ENCODE data around the gene PDE3A.

PDE3A gene

DNA sequence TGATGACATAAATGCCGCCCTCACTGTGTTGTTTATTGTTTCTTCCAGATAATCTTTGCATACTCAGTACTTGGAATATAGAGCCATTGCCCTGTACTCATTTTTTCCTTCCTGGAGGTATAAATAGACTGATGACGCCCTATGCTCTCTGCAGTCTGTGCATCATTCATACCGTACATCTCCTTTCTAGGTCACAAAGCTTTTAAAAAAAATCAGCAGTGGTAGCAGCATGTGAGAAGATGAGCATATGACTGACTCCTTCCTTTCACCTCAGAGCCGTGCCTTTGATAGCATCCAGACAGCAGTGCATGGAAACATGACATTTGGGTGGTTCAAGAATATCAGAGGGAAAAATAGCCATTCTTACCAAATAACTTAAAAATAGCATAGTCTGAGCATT, 77.3 kb downstream of the PDE3A start:
- H3K9me3 ChIP-seq (ENCODE audit: insufficient read depth, low read depth, low read length): no peaks in the 10 kb centered on the region
- no peaks in the 10 kb centered on the region for H3K36me3 ChIP-seq (ENCODE audit: insufficient read depth, low read depth, low read length)
- H3K4me1 ChIP-seq (ENCODE audit: insufficient read depth, low read length): peaks cover 20% of the 10 kb centered on the region; the same call in 1 of the 2 replicates
- no peak overlapping the region for H3K27ac ChIP-seq (ENCODE audit: low read length)
- H3K9ac ChIP-seq (ENCODE audit: low read depth, low read length): no peak overlapping the region
- no peak overlapping the region for H3K4me3 ChIP-seq (ENCODE audit: low read length)
- H3K27me3 ChIP-seq (ENCODE audit: insufficient read depth, low read length): no peaks in the 10 kb centered on the region

DNA sequence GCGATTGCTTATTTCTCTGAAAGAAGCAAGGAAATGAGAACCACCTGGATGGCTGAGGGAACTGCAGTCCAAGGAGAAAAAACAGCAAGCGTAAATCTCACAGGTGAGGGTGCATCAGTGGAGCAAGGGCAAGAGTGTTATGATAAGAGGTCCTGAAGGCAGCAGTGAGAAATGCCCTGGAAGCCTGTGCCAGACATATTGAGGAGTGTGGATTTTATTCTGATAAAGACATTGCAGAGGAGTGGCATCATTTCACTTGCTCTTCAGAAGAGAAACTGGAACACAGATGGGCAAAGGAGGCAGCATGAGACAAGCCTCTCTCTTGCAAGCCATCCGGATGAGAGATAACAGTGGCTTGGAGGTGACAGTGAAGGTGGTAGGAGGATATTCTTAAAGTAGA, 78.5 kb downstream of the PDE3A start:
- no peaks in the 10 kb centered on the region for H3K27me3 ChIP-seq (ENCODE audit: insufficient read depth, low read length)
- H3K4me3 ChIP-seq (ENCODE audit: low read length): no peak overlapping the region
- no peaks in the 10 kb centered on the region for H3K36me3 ChIP-seq (ENCODE audit: insufficient read depth, low read depth, low read length)
- H3K9me3 ChIP-seq (ENCODE audit: insufficient read depth, low read depth, low read length): no peaks in the 10 kb centered on the region
- no peak overlapping the region for H3K27ac ChIP-seq (ENCODE audit: low read length)
- H3K4me1 ChIP-seq (ENCODE audit: insufficient read depth, low read length): peaks cover 20% of the 10 kb centered on the region; the same call in 1 of the 2 replicates
- no peak overlapping the region for H3K9ac ChIP-seq (ENCODE audit: low read depth, low read length)

DNA sequence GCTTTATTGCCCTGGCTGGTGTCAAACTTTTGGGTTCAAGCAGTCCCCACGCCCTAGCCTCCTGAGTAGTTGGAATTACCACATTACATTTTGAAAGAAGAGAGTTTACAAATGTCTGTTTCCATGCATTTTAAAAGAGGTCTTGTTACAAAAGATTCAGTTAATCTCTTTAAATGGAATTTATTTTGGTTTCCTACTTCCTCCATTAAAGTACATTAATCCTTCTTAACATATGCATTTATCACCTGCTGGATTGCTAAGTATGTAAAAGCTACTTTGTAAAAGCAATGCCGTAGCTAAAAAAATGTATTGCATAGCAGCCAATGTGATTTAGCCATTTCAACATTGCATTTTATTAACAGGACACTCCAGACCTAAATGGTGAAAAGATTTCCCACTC, 80.4 kb downstream of the PDE3A start:
- Histone ChIP-seq H3K4me3 (ENCODE audit: low read length) (no peak overlapping the region), H3K36me3 (ENCODE audit: insufficient read depth, low read depth, low read length) (no peaks in the 10 kb centered on the region), H3K9me3 (ENCODE audit: insufficient read depth, low read depth, low read length) (no peaks in the 10 kb centered on the region), H3K9ac (ENCODE audit: low read depth, low read length) (no peak overlapping the region), H3K27me3 (ENCODE audit: insufficient read depth, low read length) (no peaks in the 10 kb centered on the region), H3K4me1 (ENCODE audit: insufficient read depth, low read length) (peaks cover 16% of the 10 kb centered on the region; the same call in 1 of the 2 replicates), H3K27ac (ENCODE audit: low read length) (no peak overlapping the region)

DNA sequence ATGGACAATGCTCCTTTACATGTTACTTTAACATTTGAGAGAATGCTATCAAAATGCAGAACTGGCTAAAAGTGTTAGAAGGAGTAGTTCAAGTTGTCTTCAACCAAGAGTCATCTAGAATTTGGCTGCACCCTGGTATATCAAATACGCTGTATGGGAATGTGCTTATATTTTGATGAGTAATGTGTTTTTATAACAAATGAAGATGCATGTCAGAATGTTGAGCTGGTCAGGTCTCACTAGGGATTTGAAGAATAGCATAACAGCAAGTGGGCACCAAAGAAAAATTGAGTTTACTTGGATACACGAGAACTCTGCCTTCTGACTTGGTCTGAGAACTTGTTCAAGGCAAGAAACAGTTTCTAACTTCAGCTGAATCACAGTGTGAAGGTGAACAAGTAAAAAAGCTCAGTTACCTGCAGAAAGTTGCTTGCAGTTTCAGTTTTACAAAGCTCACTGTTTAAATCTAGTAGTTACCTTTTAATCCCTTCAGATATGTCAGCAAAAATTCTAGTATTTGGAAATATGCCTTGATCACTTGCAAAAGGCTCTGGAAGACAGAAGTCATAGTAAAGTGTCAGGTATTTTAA, 82.3 kb downstream of the PDE3A start:
- no peaks in the 10 kb centered on the region for H3K36me3 ChIP-seq (ENCODE audit: insufficient read depth, low read depth, low read length)
- H3K27me3 ChIP-seq (ENCODE audit: insufficient read depth, low read length): no peaks in the 10 kb centered on the region
- H3K27ac ChIP-seq (ENCODE audit: low read length): no peak overlapping the region
- H3K4me3 ChIP-seq (ENCODE audit: low read length): no peak overlapping the region
- peaks cover 10% of the 10 kb centered on the region; the same call in 1 of the 2 replicates for H3K4me1 ChIP-seq (ENCODE audit: insufficient read depth, low read length)
- no peak overlapping the region for H3K9ac ChIP-seq (ENCODE audit: low read depth, low read length)
- no peaks in the 10 kb centered on the region for H3K9me3 ChIP-seq (ENCODE audit: insufficient read depth, low read depth, low read length)

DNA sequence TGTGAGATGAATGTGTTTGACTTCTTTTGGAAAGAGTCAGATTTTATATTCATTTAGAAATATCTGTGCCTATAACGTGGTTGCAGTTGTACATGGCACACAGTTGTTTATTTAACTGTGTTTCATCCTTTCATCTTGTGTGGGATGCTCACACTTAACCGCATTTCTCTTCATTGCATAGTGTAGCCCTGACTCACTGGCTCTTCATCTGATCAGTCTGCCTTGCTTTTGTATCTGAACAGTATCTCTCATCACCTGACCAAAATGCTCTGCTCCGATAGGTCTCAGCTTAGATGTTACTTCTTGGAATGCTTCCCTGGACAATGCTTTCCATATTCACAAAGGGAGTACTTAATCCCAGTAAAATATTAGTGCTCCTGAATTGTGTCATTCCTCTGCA, 83.4 kb downstream of the PDE3A start:
- no peak overlapping the region for H3K27ac ChIP-seq (ENCODE audit: low read length)
- no peaks in the 10 kb centered on the region for H3K9me3 ChIP-seq (ENCODE audit: insufficient read depth, low read depth, low read length)
- no peak overlapping the region for H3K9ac ChIP-seq (ENCODE audit: low read depth, low read length)
- no peaks in the 10 kb centered on the region for H3K27me3 ChIP-seq (ENCODE audit: insufficient read depth, low read length)
- no peak overlapping the region for H3K4me3 ChIP-seq (ENCODE audit: low read length)
- H3K4me1 ChIP-seq (ENCODE audit: insufficient read depth, low read length): peaks cover 11% of the 10 kb centered on the region; the same call in 1 of the 2 replicates
- no peaks in the 10 kb centered on the region for H3K36me3 ChIP-seq (ENCODE audit: insufficient read depth, low read depth, low read length)

DNA sequence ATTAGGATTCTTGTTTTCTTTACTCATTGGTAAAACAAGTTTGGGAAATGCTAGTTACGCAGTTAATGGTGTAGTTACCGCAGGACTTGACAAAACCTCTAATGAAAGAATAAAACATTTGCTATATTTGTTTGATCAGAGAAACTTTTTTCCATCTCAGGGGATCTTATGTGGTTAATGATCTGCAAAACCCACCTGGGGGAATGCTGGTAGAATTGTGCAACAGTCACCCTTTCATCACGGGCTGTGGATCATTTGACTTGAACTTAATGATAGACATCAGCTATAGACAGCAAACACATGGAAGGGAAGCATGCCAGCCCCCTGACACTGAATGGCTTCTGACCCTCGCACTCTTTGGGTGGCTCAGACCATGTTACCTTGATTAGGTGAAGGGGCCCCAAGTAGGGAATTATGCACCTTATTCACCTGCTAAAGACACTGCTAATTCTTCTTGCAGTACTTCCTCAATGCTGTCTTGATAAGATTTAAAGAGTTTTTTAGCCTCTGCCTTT, 84.2 kb downstream of the PDE3A start:
- Histone ChIP-seq H3K27ac (ENCODE audit: low read length) (no peak overlapping the region), H3K4me1 (ENCODE audit: insufficient read depth, low read length) (peaks cover 11% of the 10 kb centered on the region; the same call in 1 of the 2 replicates), H3K36me3 (ENCODE audit: insufficient read depth, low read depth, low read length) (no peaks in the 10 kb centered on the region), H3K27me3 (ENCODE audit: insufficient read depth, low read length) (no peaks in the 10 kb centered on the region), H3K4me3 (ENCODE audit: low read length) (no peak overlapping the region), H3K9me3 (ENCODE audit: insufficient read depth, low read depth, low read length) (no peaks in the 10 kb centered on the region), H3K9ac (ENCODE audit: low read depth, low read length) (no peak overlapping the region)

DNA sequence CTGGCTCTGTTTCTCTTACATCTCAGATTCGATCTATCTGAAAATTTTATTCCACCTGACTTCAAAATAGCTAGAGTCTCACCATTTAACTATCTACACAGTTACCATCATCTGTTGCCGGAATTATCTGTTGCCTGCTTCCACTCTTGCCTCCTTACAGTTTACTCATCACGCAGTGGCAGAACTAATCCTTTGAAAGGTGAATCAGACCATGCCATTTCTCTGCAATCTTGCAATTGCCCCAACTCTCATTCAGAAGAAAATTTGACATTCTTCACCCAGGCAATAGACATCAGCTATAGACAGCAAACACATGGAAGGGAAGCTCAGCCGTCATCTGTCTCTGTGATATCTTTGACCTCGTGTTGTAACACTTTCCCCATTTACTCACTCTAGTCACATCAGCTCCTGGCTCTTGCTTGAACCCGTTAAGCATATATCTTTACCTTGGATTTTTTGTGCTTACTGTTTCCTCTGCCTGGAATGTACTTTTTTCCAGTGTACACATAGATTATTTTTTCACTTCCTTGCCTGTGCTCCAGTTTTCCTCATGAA, 85.5 kb downstream of the PDE3A start:
- H3K27me3 ChIP-seq (ENCODE audit: insufficient read depth, low read length): no peaks in the 10 kb centered on the region
- H3K9me3 ChIP-seq (ENCODE audit: insufficient read depth, low read depth, low read length): no peaks in the 10 kb centered on the region
- H3K27ac ChIP-seq (ENCODE audit: low read length): no peak overlapping the region
- H3K4me1 ChIP-seq (ENCODE audit: insufficient read depth, low read length): peaks cover 10% of the 10 kb centered on the region; the same call in 1 of the 2 replicates
- no peaks in the 10 kb centered on the region for H3K36me3 ChIP-seq (ENCODE audit: insufficient read depth, low read depth, low read length)
- H3K9ac ChIP-seq (ENCODE audit: low read depth, low read length): no peak overlapping the region
- H3K4me3 ChIP-seq (ENCODE audit: low read length): no peak overlapping the region

DNA sequence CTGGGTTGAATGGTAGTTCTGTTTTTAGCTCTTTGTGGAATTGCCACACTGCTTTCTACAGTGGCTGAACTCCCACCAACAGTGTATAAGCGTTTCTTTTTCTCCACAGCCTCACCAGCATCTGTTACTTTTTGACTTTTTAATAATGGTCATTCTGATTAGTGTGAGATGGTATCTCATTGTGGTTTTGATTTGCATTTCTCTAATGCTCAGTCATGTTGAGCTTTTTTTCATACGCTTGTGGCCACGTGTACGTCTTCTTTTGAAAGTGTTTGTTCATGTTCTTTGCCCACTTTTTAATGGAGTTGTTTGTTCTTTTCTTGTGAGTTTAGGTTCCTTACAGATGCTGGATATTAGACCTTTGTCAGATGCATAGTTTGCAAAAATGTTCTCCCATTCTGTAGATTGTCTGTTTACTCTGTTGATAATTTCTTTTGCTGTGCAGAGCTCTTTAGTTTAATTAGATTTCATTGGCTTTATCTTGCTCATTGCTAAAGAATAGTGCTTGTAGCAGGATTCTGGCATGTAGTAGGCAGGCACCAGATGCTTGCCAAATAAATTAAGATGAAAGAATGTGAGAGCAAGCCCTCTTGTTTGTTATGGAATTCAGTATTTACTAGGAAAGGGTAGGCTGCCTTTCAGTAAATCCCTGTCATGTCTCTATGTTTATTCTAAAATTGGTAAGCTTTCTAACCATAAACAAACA, 86.8 kb downstream of the PDE3A start:
- no peak overlapping the region for H3K27ac ChIP-seq (ENCODE audit: low read length)
- H3K27me3 ChIP-seq (ENCODE audit: insufficient read depth, low read length): no peaks in the 10 kb centered on the region
- H3K4me1 ChIP-seq (ENCODE audit: insufficient read depth, low read length): peaks cover 2% of the 10 kb centered on the region; the same call in 1 of the 2 replicates
- H3K36me3 ChIP-seq (ENCODE audit: insufficient read depth, low read depth, low read length): no peaks in the 10 kb centered on the region
- no peak overlapping the region for H3K4me3 ChIP-seq (ENCODE audit: low read length)
- no peaks in the 10 kb centered on the region for H3K9me3 ChIP-seq (ENCODE audit: insufficient read depth, low read depth, low read length)
- H3K9ac ChIP-seq (ENCODE audit: low read depth, low read length): no peak overlapping the region

DNA sequence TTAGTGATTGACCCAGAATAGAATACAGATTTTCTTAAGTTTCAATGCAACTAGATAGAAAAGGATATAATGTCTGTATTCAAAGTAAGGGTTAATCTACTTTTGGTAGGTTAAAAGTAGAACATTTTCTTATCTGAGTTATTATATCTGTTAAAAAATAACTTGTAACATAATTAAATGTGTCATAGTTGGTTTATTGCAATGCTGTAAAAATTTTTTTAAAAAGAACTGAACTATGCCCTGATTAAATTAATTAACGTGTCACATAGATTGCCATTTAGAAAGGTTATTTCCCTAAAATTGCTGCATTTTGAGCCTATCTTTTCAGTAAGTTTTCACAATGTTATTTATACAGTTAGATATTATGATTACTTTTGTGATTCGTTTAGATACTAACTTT, 89.2 kb downstream of the PDE3A start:
- H3K27me3 ChIP-seq (ENCODE audit: insufficient read depth, low read length): no peaks in the 10 kb centered on the region
- H3K9ac ChIP-seq (ENCODE audit: low read depth, low read length): no peak overlapping the region
- H3K27ac ChIP-seq (ENCODE audit: low read length): no peak overlapping the region
- H3K9me3 ChIP-seq (ENCODE audit: insufficient read depth, low read depth, low read length): no peaks in the 10 kb centered on the region
- no peak overlapping the region for H3K4me3 ChIP-seq (ENCODE audit: low read length)
- H3K4me1 ChIP-seq (ENCODE audit: insufficient read depth, low read length): peaks cover 2% of the 10 kb centered on the region; the same call in 1 of the 2 replicates
- H3K36me3 ChIP-seq (ENCODE audit: insufficient read depth, low read depth, low read length): no peaks in the 10 kb centered on the region

DNA sequence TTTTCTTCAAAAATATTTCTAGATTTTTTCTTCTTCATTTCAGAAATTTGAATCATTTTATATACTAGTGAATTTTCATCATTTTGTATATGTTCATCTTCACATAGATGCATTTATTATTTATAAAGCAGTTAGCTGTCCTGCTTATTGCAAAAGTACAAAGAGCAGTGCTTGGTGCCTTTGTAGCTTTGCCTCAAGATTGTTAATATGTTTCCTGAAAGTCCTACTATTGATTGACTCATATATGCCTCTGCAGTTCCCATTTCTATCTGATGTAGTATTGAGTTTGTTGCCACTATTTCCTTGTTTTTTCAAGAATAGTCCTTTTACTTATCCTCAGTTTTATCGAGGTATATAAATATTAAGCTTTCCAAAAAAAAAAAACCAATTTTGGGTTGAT, 89.7 kb downstream of the PDE3A start:
- Histone ChIP-seq H3K4me1 (ENCODE audit: insufficient read depth, low read length) (peaks cover 2% of the 10 kb centered on the region; the same call in 1 of the 2 replicates), H3K4me3 (ENCODE audit: low read length) (no peak overlapping the region), H3K27ac (ENCODE audit: low read length) (no peak overlapping the region), H3K27me3 (ENCODE audit: insufficient read depth, low read length) (no peaks in the 10 kb centered on the region), H3K36me3 (ENCODE audit: insufficient read depth, low read depth, low read length) (no peaks in the 10 kb centered on the region), H3K9ac (ENCODE audit: low read depth, low read length) (no peak overlapping the region), H3K9me3 (ENCODE audit: insufficient read depth, low read depth, low read length) (no peaks in the 10 kb centered on the region)

DNA sequence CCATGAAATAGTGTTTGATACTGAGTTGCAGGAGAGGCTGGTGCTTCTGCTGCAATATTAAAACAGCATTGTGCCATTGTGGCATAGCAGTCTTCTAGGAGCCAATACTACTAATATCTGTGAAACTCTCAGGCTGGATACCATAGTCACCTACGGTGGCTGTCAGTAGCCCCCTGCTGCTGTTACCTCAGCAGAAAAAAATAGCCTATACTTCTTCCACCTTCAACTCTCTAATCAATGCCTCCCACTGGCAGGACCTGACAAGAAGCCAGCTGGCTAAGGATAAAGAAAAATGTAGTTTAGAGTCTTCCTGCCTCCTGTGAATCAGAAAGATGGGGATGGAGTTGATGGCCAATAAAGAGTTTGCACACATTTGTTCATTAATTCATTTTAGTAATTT, 91.6 kb downstream of the PDE3A start:
- H3K4me3 ChIP-seq (ENCODE audit: low read length): no peak overlapping the region
- no peaks in the 10 kb centered on the region for H3K36me3 ChIP-seq (ENCODE audit: insufficient read depth, low read depth, low read length)
- H3K27ac ChIP-seq (ENCODE audit: low read length): no peak overlapping the region
- H3K27me3 ChIP-seq (ENCODE audit: insufficient read depth, low read length): no peaks in the 10 kb centered on the region
- peaks cover 2% of the 10 kb centered on the region; the same call in 1 of the 2 replicates for H3K4me1 ChIP-seq (ENCODE audit: insufficient read depth, low read length)
- H3K9me3 ChIP-seq (ENCODE audit: insufficient read depth, low read depth, low read length): no peaks in the 10 kb centered on the region
- H3K9ac ChIP-seq (ENCODE audit: low read depth, low read length): no peak overlapping the region

DNA sequence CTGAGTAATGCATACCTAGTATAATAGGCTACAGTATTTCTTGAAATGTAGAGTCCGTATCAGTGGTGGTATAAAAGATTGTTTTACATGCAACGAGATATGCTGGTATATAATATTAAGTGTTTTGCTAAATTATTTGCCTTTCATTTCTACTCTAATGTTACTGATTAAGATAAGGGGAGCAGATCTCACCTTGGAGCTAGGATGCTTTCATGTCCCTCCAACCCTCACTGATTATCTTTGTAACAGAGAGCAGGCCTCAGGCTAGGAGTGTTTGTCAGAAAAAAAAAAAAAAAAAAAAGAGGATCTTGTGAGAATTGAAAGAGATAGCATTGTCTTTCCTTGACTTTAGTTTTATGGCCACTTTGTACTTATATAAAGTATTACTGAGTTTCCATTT, 92.6 kb downstream of the PDE3A start:
- H3K4me3 ChIP-seq (ENCODE audit: low read length): no peak overlapping the region
- H3K27ac ChIP-seq (ENCODE audit: low read length): no peak overlapping the region
- H3K36me3 ChIP-seq (ENCODE audit: insufficient read depth, low read depth, low read length): no peaks in the 10 kb centered on the region
- H3K9ac ChIP-seq (ENCODE audit: low read depth, low read length): no peak overlapping the region
- no peaks in the 10 kb centered on the region for H3K27me3 ChIP-seq (ENCODE audit: insufficient read depth, low read length)
- H3K9me3 ChIP-seq (ENCODE audit: insufficient read depth, low read depth, low read length): no peaks in the 10 kb centered on the region
- H3K4me1 ChIP-seq (ENCODE audit: insufficient read depth, low read length): no peaks in the 10 kb centered on the region

Measured in iPS-20b (cell line).